HG03469 (cell line): ENCODE results near the gene PMF1.
"Not testable (repeated sequence)": the region's sequence is repeated elsewhere in the genome, so short reads cannot be mapped to it uniquely, and the experiment has no call there.

Experiments used
- ATAC-seq: cut with Tn5 transposase; IDR thresholded peaks from one replicate; pipeline ENCODE4 v1.9.1; 2021; ENCODE audit warnings: mild to moderate bottlenecking, moderate library complexity, moderate number of reproducible peaks; ENCODE audit not compliant: unreplicated experiment

PMF1 gene

GRCh38 chr1:156195853-156196252 lies 17.0 kb upstream of the PMF1 start:
- no peak for ATAC-seq

- ATAC-seq: no peak
Measured at GRCh38 chr1:156196445-156196844, 16.4 kb upstream of the PMF1 start.

- ATAC-seq: no peak
Measured at GRCh38 chr1:156198831-156199349, 13.9 kb upstream of the PMF1 start.

- ATAC-seq: no peak
Measured at GRCh38 chr1:156200044-156200443, 12.8 kb upstream of the PMF1 start.

- ATAC-seq: no peak
Measured at GRCh38 chr1:156203331-156203730, 9.5 kb upstream of the PMF1 start.

GRCh38 chr1:156204686-156205085 lies 8.1 kb upstream of the PMF1 start:
- ATAC-seq: no peak

- ATAC-seq: no peak
Measured at GRCh38 chr1:156211243-156211642, 1.6 kb upstream of the PMF1 start.

- no peak for ATAC-seq
Measured at GRCh38 chr1:156212130-156212529, 677 bp upstream of the PMF1 start.

- ATAC-seq: no peak
Measured at GRCh38 chr1:156213644-156213966, 798 bp downstream of the PMF1 start.

GRCh38 chr1:156214024-156214748 lies 1.4 kb downstream of the PMF1 start:
- ATAC-seq: no peak

GRCh38 chr1:156216361-156217086 lies 3.7 kb downstream of the PMF1 start:
- ATAC-seq: not testable (repeated sequence)

GRCh38 chr1:156217871-156218270 lies 5.1 kb downstream of the PMF1 start:
- ATAC-seq: no peak

- no peak for ATAC-seq
Measured at GRCh38 chr1:156220226-156220625, 7.4 kb downstream of the PMF1 start.

- ATAC-seq: no peak
Measured at GRCh38 chr1:156221986-156222692, 9.3 kb downstream of the PMF1 start.

- no peak for ATAC-seq
Measured at GRCh38 chr1:156225677-156226014, 12.8 kb downstream of the PMF1 start.

- no peak for ATAC-seq
Measured at GRCh38 chr1:156226116-156226538, 13.3 kb downstream of the PMF1 start.

GRCh38 chr1:156226782-156227181 lies 14.0 kb downstream of the PMF1 start:
- no peak for ATAC-seq

GRCh38 chr1:156228501-156228900 lies 15.7 kb downstream of the PMF1 start:
- ATAC-seq: no peak

GRCh38 chr1:156229809-156230472 lies 17.1 kb downstream of the PMF1 start:
- ATAC-seq: no peak

- ATAC-seq: no peak
Measured at GRCh38 chr1:156230473-156230837, 17.6 kb downstream of the PMF1 start.

GRCh38 chr1:156232201-156232894 lies 19.5 kb downstream of the PMF1 start:
- no peak for ATAC-seq
